H1 (cell line): Measurements from ENCODE around the gene PCBD1. TPM values are rescaled to one million over a fixed set of nuclear protein-coding genes. Genes with fewer than 3 reads are reported as not detected.

Experiments used
- CREB1 ChIP-seq: IDR thresholded peaks from 2 replicates; pipeline ENCODE4 v1.6.1; 2012; ENCODE audit warnings: inconsistent platforms
- CTCF ChIP-seq, 3 experiments: IDR thresholded peaks; 1 replicate in 2 of 3; 2 replicates in 1 of 3; pipeline versions ENCODE4 v1.5.1 to v1.6.1; 2011; ENCODE audit warnings: low read length in 3 of 3, mild to moderate bottlenecking in 3 of 3, inconsistent platforms in 2 of 3, low read depth in 1 of 3, moderate library complexity in 1 of 3; ENCODE audit not compliant: insufficient read depth in 1 of 3; ENCODE audit errors: control extremely low read depth in 1 of 3
- HDAC6 ChIP-seq: IDR thresholded peaks from one replicate; pipeline ENCODE4 v1.7.1; 2012; ENCODE audit warnings: low read depth, mild to moderate bottlenecking, inconsistent platforms, low read length, moderate library complexity
- MAFK ChIP-seq: IDR thresholded peaks from 2 replicates; pipeline ENCODE4 v1.6.1; 2012; ENCODE audit warnings: low read depth, mild to moderate bottlenecking, improper control_type of control experiment, low read length
- USF2 ChIP-seq: IDR thresholded peaks from 2 replicates; pipeline ENCODE4 v1.6.1; 2011; ENCODE audit warnings: low read length, improper control_type of control experiment
- polyA plus RNA-seq, 7 experiments: library from polyadenylated mRNA; depleted of rRNA in 3 of 7; stranded (reverse) in 5 of 7; unstranded in 2 of 7; fragments of >200 nt in 5 of 7; fragments of 200-250 nt in 2 of 7; gene quantifications; 1 replicate in 5 of 7; 2 replicates in 1 of 7; 4 replicates in 1 of 7; pipeline versions ENCODE4 v1.2.1 to v1.2.3, GENCODE V29; 2011 to 2013; ENCODE audit warnings: missing spikeins in 2 of 7, mixed read lengths in 2 of 7
- total RNA-seq: library from RNA; stranded (reverse); fragmentation: NEBNext Ultra II Directional; extraction: Animal tissue kit (Norgen Biotek cat#: 25700); gene quantifications from 2 replicates; pipeline ENCODE4 v1.2.1, GENCODE V29; 2021

Gene PCBD1
- total and polyA plus RNA-seq, 2 of the 8 experiments (the other 6 are each of a cell fraction or from before 2014, with no cell fraction given) = 46.5 to 55.0 TPM

- TF ChIP-seq MAFK = no peak
- peak; percentile 17; the same call in 1 of the 2 replicates for TF ChIP-seq CREB1
- no peak for TF ChIP-seq USF2
- TF ChIP-seq CTCF (IDR thresholded peaks at IDR 0.05; ENCODE audit: control extremely low read depth in 1 of 3, insufficient read depth in 1 of 3, low read depth in 1 of 3, low read length in 3 of 3) = peak; percentile 89 to 95 (median 91)
- no peak for TF ChIP-seq HDAC6
Observed at GRCh38 chr10:70925377-70926225, 37.2 kb upstream of the PCBD1 start (continued).
